Esophagus squamous epithelium (tissue), 5 donors: ENCODE data around the gene KIRREL1. TPM values are rescaled to one million over a fixed set of nuclear protein-coding genes. Genes with fewer than 3 reads are reported as not detected.
A peak's percentile ranks its signal among the peaks of the same experiment; 100 is the strongest.

Source experiments
- DNase-seq: peaks from one replicate; lab custom pipeline; 2025; lab: John Stamatoyannopoulos, UW
- H3K27ac ChIP-seq, 4 donors: fragments of 200-600 bp; sonication (generic); one replicate each; pipeline ENCODE4 v1.5.1; 2016 to 2019; ENCODE audit warnings: mild to moderate bottlenecking in 1 of 4
- H3K27me3 ChIP-seq, 4 donors: fragments of 200-600 bp; sonication (generic); 1 replicate in 3 of 4; 2 replicates in 1 of 4; pipeline versions ENCODE4 v1.5.1 to v1.6.0; 2017 to 2021; ENCODE audit warnings: antibody characterized with exemption in 1 of 4
- H3K36me3 ChIP-seq, 3 donors: fragments of 200-600 bp; sonication (generic); one replicate each; pipeline ENCODE4 v1.5.1; 2016 to 2019
- H3K4me1 ChIP-seq, 3 donors: fragments of 200-600 bp; sonication (generic); one replicate each; pipeline ENCODE4 v1.5.1; 2017 to 2019
- H3K4me3 ChIP-seq, 4 donors: fragments of 200-600 bp; sonication (generic); 1 replicate in 3 of 4; 2 replicates in 1 of 4; pipeline ENCODE4 v1.5.1; 2016 to 2019; ENCODE audit warnings: mild to moderate bottlenecking in 2 of 4, moderate library complexity in 1 of 4
- H3K9me3 ChIP-seq, 3 donors: fragments of 200-600 bp; sonication (generic); one replicate each; pipeline ENCODE4 v1.5.1; 2016 to 2019
- CTCF ChIP-seq, 6 experiments: fragments of 450-650 bp in 4 of 6; fragments of 200-600 bp in 2 of 6; sonication (generic) in 2 of 6; IDR thresholded peaks; one replicate each; pipeline ENCODE4 v1.5.1; 2016 to 2019; ENCODE audit warnings: antibody characterized with exemption in 6 of 6, mild to moderate bottlenecking in 4 of 6, moderate library complexity in 4 of 6
- POLR2A ChIP-seq, 4 donors: fragments of 450-650 bp; IDR thresholded peaks; one replicate each; pipeline ENCODE4 v1.6.1; 2017; ENCODE audit warnings: antibody characterized with exemption in 4 of 4, mild to moderate bottlenecking in 4 of 4, moderate library complexity in 3 of 4
- WGBS, 2 donors: methylation state at CpG; one replicate each; pipeline ENCODE4 v1.1.5; 2018; 5-methylcytosine and 5-hydroxymethylcytosine counted together
- intact Hi-C: fragments of 100-400 bp; cut with DNase I; formaldehyde crosslinking; loops from one replicate; pipeline ENCODE4 v1.15.0; 2022
- total RNA-seq, 4 donors: library from RNA; depleted of rRNA; stranded (reverse); fragments of >200 nt; gene quantifications; one replicate each; pipeline ENCODE4 v1.1.0, GENCODE V29; 2016
- donor health status: DM: yes; HTN: yes; CAD: no.

KIRREL1 gene
- total RNA-seq, 4 donors from 2014 or later, result 3.6 to 18.9 (median 15.2) TPM

GRCh38 chr1:158098256-158098655 is 104.8 kb downstream of the KIRREL1 start:
- DNase-seq, result no peak
- H3K27ac ChIP-seq, result no peak overlapping the region
- no peaks in the 10 kb centered on the region for H3K9me3 ChIP-seq
- WGBS, 2 donors, result 56 to 58% methylated on average over 5 of the region's 5 CpGs
- peaks cover 0 to 22% (median 5%) of the 10 kb centered on the region in 3 donors for H3K36me3 ChIP-seq
- H3K27me3 ChIP-seq, result peaks cover 0 to under 1% (median 0%) of the 10 kb centered on the region in 4 donors
- H3K4me1 ChIP-seq, result peaks cover 0 to 44% (median 0%) of the 10 kb centered on the region in 3 donors
- no peak overlapping the region for H3K4me3 ChIP-seq
- TF ChIP-seq POLR2A (IDR thresholded peaks at IDR 0.05), result no peak
- TF ChIP-seq CTCF (IDR thresholded peaks at IDR 0.05), result no peak
- intact Hi-C loops, result no loop called here

GRCh38 chr1:158099185-158099584 is 105.7 kb downstream of the KIRREL1 start:
- DNase-seq, result no peak
- no peak overlapping the region for H3K27ac ChIP-seq
- TF ChIP-seq POLR2A (IDR thresholded peaks at IDR 0.05) (no peak), CTCF (IDR thresholded peaks at IDR 0.05) (no peak)
- no peak overlapping the region for H3K4me3 ChIP-seq
- peaks cover 0 to 13% (median under 1%) of the 10 kb centered on the region in 3 donors for H3K36me3 ChIP-seq
- no peaks in the 10 kb centered on the region for H3K9me3 ChIP-seq
- H3K4me1 ChIP-seq, result peaks cover 0 to 44% (median 0%) of the 10 kb centered on the region in 3 donors
- intact Hi-C loops, result no loop called here
- 67 to 75% methylated on average over 2 to 3 of the region's 3 CpGs for WGBS, 2 donors
- H3K27me3 ChIP-seq, result peaks cover 0 to 8% (median 0%) of the 10 kb centered on the region in 4 donors

GRCh38 chr1:158100498-158100897 is 107.1 kb downstream of the KIRREL1 start:
- Histone ChIP-seq H3K9me3 (no peaks in the 10 kb centered on the region), H3K36me3 (no peaks in the 10 kb centered on the region), H3K4me1 (peaks cover 0 to 44% (median 0%) of the 10 kb centered on the region in 3 donors), H3K27ac (no peak overlapping the region), H3K27me3 (peaks cover 0 to 17% (median 0%) of the 10 kb centered on the region in 4 donors), H3K4me3 (no peak overlapping the region)
- TF ChIP-seq POLR2A (IDR thresholded peaks at IDR 0.05), result no peak
- no peak for TF ChIP-seq CTCF (IDR thresholded peaks at IDR 0.05)
- 40 to 67% methylated on average over 2 of the region's 2 CpGs for WGBS, 2 donors
- intact Hi-C loops, result no loop called here
- no peak for DNase-seq

- no peak overlapping the region for H3K4me3 ChIP-seq
- no peaks in the 10 kb centered on the region for H3K9me3 ChIP-seq
- WGBS, 2 donors, result 66 to 86% methylated on average over 2 of the region's 2 CpGs
- no peak for DNase-seq
- peak overlapping the region in 1 of 4 donors; percentile 25 for H3K27ac ChIP-seq
- TF ChIP-seq POLR2A (IDR thresholded peaks at IDR 0.05), result no peak
- no peak for TF ChIP-seq CTCF (IDR thresholded peaks at IDR 0.05)
- peaks cover 0 to 44% (median 0%) of the 10 kb centered on the region in 3 donors for H3K4me1 ChIP-seq
- intact Hi-C loops, result no loop called here
- H3K36me3 ChIP-seq, result no peaks in the 10 kb centered on the region
- peaks cover 0 to 27% (median 0%) of the 10 kb centered on the region in 4 donors for H3K27me3 ChIP-seq
Observed at GRCh38 chr1:158101455-158101854, 108.0 kb downstream of the KIRREL1 start.

GRCh38 chr1:158101927-158102326 is 108.5 kb downstream of the KIRREL1 start:
- 0 to 7% methylated on average over 1 of the region's 1 CpG for WGBS, 2 donors
- no peak for DNase-seq
- Histone ChIP-seq H3K9me3 (no peaks in the 10 kb centered on the region), H3K4me1 (peaks cover 0 to 44% (median 0%) of the 10 kb centered on the region in 3 donors), H3K4me3 (no peak overlapping the region), H3K27ac (peak overlapping the region in 1 of 4 donors; percentile 25), H3K36me3 (no peaks in the 10 kb centered on the region), H3K27me3 (peaks cover 0 to 32% (median 0%) of the 10 kb centered on the region in 4 donors)
- TF ChIP-seq POLR2A (IDR thresholded peaks at IDR 0.05), result no peak
- no peak for TF ChIP-seq CTCF (IDR thresholded peaks at IDR 0.05)
- intact Hi-C loops, result no loop called here
